ENCODE results near the gene HELZ2.

HELZ2 gene

DNA sequence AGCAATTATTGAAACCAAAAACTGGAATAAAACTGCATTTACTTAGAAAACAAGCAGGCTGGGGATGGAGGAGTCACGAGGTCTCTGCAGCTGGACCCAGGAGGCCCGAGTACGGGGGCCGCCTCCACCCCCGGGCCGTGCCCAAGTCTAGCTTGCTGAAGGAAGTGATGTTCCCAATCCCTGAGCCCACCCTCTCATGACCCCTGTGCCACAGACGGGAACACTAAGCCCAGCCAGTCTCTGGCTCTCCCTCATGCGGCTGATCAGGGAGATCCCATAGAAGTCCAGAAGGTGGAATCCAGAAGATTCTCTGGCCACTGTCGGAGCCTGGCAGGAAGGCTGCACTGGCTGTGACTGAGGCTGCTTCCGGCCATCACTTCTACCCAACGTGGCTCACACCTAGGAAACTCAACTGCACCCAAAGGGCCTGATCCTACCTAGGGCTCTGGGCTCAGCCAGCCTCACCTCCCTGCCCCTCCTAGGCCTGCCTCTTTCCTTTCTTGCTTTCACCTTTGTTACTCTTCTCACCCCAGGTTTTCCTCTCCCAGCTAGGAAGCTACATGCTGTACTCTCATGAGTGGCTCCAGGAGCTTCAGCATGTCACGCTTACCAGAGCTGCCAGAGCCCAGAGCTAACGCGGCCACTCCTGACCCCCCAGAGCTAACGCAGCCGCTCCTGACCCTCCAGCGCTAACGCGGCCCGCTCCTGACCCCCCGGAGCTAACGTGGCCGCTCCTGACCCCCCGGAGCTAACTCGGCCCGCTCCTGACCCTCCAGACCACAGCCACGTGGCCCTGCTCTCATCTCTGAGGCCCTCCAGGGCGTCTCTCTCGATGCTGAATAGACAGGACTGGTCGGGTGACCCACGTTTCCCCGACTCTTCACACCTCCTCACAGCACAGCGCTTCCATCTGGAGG, 24.7 kb upstream of the HELZ2 start:
- DNase-seq (ENCODE audit: low read depth) = no peak

DNA sequence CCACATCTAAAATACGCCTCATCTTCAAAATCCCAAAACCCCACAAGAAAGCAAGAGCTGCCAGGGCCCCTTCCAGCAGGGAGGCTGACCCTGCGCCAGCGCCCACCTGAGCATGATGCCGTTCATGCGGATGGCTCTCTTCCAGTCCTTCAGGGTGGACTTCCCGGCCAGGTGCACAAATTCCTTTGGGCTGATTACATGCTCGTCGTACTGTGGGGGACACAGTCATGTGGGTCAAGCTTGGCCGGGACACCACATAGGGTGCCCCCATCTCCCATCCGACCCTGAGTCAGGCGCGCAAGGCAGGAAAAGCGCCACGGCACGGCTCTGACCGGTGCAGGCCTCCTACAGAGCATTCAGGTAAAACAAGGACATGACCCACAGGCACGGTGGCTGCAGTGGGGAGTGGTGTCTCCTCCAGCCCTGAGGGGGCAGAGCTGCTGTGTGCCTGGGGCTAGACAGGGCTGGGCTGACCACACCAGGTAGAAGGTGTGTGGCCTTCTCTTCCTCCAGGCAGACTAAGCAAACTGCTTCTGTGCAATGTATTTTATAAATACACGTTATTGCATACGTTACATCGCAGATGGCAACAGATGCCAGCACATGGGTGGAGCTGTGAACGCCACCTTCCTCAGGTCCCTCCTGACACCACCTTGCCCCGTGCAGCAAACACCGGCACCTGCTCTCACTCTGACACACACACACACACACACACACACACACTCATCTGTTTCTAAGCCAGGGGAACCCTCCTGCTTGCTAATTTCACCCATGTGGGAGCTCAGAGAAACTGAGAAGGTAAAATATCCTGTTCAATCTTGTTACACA, 23.8 kb upstream of the HELZ2 start:
- DNase-seq (ENCODE audit: low read depth) = no peak

DNA sequence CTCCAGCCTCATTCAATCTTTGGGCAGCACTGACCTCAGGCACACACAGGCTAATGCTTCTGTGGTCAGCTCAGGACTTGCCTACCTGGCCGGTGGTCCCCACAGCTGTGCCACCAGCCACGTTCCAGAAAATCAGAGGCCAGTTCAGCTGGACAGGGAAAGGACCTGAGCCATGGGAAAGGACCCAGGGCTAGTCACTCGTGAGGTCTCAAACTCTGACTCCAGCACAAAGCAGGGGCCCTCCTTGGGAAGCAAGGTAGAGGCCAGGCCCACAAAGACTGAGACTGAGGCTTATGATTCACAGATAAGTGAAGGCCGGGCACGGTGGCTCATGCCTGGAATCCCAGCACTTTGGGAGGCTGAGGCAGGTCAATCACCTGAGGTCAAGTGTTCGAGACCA, 22.4 kb upstream of the HELZ2 start:
- DNase-seq (ENCODE audit: low read depth) = no peak

DNA sequence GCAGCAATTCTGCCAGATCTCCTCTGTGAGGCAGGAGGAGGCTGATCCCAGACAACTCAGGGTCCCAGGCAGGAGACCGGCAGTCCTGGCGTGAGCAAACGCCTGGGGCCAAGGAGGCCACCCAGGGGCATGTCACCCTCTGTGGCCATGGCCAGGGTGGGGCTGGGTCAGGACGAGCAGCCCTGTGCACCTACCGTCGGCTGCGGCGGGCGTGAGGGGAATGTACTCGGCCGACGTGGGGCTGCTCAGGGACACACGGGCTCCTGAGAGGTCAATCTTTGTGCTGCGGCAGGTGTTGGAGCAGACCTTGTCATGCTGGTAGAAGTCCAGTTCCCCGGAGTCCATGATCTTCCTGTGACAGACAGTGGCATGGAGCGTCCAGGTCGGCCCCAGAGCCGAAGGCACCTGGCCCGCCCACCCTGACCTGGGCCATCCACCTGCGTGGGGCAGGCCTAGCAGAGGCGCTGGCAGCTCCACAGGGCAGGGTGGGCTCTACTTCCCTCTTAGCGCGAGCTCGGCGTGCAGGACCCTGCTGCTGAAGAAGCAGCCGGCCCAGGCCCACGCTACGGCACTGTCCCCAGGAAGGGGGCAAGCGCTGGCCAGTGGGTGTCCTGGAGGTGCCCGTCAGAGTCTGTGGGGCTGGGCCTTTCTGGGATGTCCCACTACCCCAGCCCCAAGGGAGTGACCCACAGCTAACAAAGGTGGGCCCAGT, 21.5 kb upstream of the HELZ2 start:
- no peak for DNase-seq (ENCODE audit: low read depth)

DNA sequence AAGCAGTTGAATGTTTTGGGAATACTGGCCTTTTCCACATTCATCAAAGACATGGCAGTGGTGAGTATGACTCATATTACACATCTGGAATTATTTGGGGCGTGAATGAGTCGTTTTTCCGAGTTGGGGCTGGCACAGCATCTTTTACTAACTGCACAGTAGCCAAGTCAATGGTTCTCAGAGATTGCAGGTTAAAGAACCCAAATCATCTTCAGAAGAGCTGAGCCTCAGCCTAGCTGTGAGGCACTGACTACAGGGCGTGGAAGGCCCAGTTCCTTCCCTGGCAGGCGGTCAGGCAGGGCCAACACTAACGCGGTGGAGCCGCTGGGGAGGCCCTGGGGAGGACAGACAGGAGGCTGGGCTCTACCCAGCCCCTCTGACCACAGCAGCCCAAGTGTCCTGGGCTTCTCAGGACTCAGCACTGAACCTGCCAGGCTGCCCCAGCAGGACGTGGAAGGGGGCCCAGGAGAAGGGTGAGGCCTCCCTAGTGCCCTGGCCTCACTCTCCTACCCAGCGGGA, 20.1 kb upstream of the HELZ2 start:
- DNase-seq (ENCODE audit: low read depth) = peak; percentile 51

DNA sequence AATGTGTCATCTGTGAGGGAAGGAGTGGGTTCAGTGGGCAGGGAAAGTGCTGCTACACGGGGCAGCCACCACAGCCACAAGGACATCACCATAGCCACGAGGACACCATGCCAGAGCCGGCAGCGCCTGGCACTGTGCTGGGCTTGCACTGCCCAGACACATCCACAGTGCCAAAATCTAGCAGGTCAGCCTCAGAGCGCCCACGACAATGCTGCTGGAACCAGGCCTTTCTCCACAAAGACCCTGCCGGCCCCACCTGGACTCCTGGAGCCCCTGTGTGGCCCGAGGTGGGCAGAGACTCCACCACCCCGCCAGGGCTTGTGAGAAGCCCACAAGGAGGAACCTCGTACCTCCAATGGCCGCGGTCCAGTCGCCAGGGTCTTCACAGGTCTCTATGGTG, 18.6 kb upstream of the HELZ2 start:
- no peak for DNase-seq (ENCODE audit: low read depth)

DNA sequence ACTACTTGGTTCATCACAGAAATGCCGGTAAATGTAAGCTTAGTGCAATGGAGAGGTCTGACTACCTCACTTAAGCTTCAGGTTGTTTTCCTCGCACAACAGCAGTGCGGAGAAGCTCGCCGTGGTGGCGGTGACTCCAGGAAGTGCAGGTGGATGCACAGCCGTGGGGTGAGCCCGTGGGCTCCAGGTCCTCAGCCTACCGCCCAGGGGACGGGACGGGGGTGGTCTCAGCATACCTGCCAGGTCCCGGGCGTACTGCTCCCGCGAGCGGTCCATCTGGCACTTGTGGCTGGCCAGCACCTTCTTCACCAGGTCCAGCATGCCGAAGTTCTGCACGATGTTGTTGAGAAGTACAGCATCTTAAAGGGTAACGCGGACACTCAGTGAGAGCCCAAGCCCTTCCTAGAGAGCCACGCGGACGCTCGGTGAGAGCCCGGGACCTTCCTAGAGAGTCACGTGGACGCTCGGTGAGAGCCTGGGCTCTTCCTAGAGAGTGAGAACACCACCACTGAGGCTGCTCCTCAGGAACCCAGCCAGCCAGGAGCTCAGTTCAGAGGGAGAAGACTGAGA, 17.8 kb upstream of the HELZ2 start:
- no peak for DNase-seq (ENCODE audit: low read depth)

DNA sequence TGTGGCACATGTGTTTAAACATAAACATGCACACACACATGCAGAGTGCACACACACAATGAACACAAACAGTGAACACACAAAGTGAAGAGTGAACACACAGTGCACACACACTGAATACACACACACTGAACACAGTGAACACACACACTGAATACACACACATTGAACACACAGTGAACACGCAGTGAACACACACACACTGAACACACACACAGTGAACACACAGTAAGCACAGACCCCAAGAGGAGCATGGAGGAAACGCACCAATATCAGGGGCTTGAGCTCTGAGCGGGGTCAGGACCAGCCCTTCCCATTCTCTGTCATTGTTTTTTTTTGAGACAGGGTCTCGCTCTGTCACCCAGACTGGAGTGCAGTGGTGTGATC, 17.1 kb upstream of the HELZ2 start:
- DNase-seq (ENCODE audit: low read depth) = no peak

DNA sequence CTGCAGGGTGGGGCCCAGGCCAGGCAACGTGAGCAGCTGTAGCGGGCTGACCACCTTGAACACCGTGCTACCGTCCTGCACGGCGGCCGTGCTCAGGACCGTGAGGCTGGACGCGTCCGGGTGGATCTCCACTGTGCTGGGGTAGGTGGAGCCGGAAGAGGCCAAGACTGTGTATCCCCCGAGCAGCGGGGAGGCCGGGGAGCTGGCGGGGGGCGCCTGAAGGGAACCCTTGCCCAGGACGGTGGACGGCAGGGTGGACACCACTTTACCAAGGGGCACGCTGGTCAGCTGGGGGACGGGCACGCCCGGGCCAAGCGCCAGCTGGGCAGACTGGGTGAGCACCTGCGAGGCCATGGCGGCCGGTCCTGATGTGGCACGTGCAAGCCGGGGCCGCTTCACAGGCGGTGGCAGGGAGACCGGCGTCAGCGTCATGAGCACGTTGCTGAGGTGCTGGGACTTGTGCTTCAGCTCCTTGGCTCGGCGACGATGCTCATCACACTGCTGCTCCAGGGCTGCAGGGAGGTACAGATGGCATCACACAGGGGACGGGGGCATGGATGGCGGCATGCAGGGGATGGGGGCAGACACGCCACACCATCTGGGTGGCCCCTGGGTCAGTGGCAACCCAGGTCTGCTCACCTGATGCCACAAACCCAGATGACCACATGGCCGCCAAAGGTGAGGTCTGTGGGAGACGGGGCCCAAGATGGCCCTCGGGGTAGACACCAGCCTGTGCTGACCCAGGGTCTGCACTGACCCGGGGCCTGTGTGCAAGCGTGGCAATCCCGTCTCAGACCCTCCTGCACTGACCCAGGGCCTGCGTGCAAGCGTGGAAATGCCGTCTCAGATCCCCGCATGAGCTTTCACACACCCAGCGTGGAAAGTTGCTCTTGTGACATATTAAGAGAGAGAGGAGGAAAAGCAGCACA, 16.4 kb upstream of the HELZ2 start:
- no peak for DNase-seq (ENCODE audit: low read depth)

DNA sequence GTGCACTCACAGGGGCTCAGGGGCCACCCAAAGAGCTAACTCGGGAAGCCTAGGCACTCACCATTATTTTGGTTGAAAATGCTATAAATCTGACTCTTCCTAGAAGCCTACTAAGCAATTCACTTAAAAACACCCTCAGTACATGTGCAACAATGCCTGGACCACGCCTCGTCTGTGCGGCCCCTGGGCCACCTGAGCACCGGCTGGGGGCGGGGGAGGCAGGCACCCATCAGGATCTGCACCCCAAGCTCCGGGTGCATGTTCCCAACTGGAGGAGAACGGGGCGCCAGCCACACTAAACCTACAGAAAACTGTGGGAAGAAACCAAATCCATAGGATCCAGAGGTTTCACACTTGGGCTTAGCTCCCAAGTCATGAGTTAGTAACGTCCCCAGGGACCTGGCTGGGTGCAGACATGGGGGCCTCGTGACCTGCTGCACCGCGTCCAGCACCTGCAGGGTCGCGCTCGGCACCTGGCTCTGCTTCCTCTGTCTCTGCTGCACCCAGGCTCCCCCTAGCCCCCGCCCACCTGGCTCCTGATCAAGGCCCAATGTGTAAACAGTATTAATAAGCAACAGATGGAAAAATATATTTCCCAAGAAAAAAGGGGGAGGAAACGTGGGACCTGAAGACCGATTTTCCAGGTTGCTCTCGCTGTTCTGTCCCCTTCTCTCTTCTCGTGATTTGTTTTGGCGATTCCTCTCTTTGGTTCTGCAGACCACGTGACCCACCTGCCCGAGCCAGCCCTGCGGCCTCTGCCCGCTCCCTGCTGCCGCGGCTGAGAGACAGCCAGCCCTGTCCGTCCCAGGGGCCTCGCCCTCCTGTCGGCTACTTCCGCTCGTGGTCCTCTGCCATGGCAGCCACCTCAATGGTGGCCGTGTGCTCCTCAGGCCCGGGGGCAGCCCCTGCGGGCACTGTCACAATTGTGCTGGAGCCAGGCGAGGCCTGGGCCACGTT, 15.5 kb upstream of the HELZ2 start:
- no peak for DNase-seq (ENCODE audit: low read depth)

DNA sequence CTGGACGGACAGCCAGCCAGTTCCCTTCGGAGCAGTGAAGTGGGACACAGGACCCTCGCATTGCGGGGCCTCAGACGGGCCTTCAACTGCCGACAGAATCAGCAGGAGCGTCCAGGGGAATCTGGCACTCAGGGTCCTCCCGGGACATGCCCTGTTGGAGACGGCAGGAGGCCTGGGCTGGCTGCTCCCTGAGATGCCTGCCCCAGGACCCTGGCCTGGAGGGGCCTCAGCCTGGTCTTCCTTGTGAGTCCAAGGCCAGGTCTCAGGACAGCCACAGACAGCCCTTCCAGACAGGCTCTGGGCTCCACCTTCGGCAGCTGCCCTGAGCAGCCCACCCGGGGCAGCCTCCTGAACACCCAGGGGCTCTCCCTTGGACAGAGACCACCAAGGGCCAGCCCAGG, 14.6 kb upstream of the HELZ2 start:
- no peak for DNase-seq (ENCODE audit: low read depth)

DNA sequence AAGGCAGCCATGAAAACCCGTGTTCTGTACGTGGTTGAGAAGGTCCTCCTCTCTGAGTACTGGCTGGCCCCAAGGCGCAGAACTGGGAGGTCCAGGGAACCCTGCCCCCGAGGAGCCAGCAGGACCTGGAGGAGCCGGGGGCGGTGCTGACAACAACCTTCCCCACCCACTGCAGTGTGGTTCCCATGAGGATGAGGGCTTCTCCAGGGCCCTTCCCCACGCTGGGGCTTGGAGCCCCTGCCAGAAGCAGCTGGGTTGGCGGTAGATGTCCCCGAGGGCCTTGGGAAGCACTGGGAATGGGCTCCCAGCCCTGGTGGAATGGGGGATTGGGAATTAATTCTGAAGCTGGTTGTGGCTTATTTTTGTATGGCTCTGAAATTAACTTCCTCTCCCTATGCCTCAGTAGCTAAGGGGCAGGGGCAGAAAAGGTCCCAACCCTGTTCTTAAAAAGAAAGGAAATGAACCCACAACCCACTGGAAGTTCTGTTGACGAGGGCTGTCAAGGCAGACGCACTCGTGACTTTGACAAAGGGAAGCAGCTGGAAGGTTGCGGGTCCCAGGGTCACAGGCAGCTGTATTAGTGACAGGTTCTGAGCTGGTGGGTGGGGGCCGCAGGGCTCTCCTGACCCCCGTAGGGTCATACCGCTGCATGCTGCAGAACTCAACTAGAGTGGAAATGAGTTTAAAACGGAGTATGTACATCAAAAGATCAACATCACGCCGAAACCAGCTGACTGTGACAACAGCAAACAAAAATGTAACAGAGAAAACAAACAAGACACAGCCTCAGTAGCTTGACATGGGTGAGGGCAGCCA, 13.9 kb upstream of the HELZ2 start:
- DNase-seq (ENCODE audit: low read depth) = no peak

DNA sequence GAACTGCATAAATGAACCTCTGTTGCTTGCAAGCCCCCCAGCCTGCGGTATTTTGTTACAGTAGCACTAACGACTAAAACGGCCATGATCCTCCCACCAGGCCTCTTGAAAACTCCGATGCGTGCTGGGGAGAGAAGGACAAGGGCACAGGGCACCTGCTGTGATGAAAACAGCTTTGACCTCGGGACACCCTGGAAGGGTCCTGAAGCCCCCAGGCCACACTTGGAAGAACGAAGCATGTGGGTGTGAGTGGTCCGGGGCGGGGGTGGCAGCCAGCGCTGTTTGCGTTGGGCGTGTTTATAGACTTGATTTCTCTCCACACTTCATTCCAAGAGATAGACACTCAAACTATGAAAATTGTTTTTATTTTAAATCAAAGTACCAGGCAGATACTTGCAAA, 13.2 kb upstream of the HELZ2 start:
- no peak for DNase-seq (ENCODE audit: low read depth)

DNA sequence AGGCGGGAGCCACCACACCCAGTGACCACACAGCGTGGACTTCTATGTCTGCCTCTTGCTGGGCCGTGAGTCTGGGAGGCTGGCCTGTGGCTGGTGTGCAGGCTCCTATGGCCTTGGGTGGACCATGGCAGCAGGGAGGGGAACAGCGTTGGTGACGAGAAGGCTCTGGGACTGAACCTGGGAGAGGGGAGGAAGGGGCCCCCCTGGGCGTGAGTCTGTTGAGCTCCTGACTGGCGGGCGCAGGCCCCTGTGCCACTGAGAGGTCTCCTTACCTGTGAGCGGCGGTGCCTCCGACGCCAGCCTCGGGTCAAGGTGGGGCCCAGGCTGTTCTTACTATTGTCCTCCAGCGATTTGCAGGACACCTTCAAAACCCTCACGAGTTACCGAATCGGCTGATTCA, 12.8 kb upstream of the HELZ2 start:
- DNase-seq (ENCODE audit: low read depth) = no peak

DNA sequence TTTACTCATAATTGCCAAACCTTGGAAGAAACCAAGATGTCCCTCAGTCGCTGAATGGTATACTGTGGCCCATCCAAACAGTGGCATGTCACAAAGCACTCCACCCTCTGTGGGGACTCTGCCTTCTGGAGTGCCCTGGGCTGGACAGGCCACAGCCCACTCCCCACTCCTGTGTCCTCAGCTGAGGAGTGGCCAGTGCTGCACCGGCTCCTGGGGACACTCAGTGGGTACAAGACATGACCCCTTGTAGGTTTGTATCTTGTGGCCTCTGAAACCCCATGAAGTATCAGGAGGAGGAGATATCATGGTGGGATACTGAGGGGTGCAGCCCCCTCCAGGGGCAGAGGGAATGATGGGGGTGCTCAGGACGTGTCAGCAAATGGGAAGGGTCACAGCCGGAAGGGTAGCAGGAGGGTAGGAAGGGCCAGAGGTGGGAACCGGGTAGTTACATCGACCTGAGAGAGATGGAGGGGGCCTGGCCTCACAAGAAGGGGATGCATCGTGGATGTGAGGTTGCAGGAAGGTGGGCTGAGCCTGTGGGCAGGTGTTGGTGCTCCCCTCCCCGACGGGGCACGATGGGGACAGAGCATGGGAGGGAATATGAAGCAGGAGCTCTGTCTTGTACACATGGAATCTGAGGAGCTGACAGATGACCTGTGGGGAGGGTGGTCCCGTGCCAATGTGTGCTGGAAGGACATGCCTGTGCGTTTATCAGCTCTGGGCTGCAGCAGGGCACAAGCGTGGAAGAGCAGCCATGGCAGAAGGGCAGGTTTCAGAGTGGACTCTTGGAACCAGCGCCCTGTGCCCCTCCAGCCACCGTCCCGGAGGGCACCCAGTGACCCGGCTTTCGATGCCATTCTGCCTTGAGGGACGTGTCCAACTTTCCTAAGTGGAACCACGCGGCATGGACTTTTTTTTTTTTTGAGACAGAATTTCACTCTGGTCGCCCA, 11.9 kb upstream of the HELZ2 start:
- DNase-seq (ENCODE audit: low read depth) = no peak

DNA sequence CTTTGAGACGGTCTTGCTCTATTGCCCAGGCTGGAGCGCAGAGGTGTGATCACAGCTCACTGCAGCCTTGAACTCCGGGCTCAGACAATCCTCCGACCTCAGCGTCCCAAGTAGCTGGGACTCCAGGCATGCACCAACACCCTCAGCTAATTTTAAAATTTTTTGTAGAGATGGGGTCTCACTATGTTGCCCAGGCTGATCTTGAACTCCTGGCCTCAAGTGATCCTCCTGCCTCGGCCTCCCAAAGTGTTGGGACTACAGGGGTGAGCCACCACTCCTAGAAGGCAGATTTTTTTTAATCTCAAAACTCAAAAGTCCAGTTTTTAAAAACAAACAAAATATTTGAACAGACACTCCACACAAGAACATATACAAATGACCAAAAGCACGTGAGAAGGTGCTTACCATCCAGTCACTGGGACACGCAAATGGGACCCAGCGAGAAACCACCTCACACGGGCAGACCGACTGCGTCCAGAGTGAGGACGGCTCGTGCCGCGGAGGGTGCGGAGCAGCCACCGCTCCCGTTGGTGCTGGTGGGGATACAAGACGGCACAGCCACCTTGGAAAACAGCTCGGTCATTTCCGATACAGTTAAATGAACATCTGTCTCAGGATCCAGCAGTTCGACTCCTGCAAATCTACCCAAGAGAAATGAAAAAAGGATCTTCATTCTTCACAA, 8.5 kb upstream of the HELZ2 start:
- no peak for DNase-seq (ENCODE audit: low read depth)

DNA sequence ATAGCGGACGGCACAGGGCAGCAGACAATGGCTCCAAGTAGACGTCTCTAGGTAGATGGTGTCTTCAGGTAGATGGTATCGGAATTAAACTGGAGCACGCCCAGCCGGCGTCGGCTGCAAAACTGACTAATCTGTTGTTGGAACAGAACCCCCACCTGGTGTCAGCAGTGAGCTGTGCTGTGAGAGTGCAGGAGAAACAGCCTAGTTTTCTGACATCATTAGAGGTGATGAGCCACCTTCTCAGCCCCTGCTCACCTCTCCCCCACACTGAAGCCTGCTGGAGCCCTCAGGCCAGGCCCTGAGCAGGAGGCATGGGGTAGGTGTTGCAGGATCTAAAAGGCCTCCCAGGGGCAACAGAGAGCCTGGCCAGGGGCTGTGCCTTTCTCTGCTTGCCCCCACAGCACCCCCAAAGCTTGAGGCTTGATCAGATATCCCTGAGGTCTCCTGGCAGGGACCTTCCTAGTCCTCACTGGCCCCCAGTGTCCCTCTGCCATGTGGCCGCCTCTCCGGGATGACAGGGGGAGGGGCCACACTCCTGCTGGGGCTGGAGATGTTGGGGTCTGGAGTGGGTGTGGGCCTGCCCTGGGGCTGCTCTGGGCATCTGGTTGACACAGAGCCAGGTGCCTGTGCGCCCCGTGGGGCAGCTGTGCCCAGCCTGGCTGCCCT, 6.9 kb upstream of the HELZ2 start:
- peak; percentile 75 for DNase-seq (ENCODE audit: low read depth)

All from ELR (cell line).